Hepatocyte (in vitro differentiated cells): ENCODE measurements around the gene SLCO3A1. TPM values are rescaled to one million over a fixed set of nuclear protein-coding genes. Genes with fewer than 3 reads are reported as not detected.

Source experiments
- DNase-seq: peaks from one replicate; pipeline ENCODE4 v3.0.0-alpha.2; 2016; ENCODE audit warnings: low spot score
- H2AFZ ChIP-seq: fragments of 200-600 bp; sonication (generic); 2 replicates; pipeline ENCODE4 v1.6.0; 2016; ENCODE audit warnings: antibody characterized with exemption, mild to moderate bottlenecking
- H3K27ac ChIP-seq: fragments of 200-600 bp; sonication (generic); 2 replicates; pipeline ENCODE4 v1.5.1; 2016; ENCODE audit warnings: mild to moderate bottlenecking
- H3K27me3 ChIP-seq: fragments of 200-600 bp; sonication (generic); 2 replicates; pipeline ENCODE4 v1.6.1; 2016
- H3K36me3 ChIP-seq: fragments of 200-600 bp; sonication (generic); replicated peaks from 2 replicates; pipeline ENCODE4 v1.5.1; 2016; ENCODE audit warnings: low read depth; ENCODE audit not compliant: insufficient read depth
- H3K4me1 ChIP-seq: fragments of 200-600 bp; sonication (generic); 2 replicates; pipeline ENCODE4 v1.5.1; 2016; ENCODE audit warnings: mild to moderate bottlenecking, moderate library complexity; ENCODE audit not compliant: insufficient read depth
- H3K4me2 ChIP-seq: fragments of 200-600 bp; sonication (generic); 2 replicates; pipeline ENCODE4 v1.6.0; 2016
- H3K4me3 ChIP-seq: fragments of 200-600 bp; sonication (generic); 2 replicates; pipeline ENCODE4 v1.5.1; 2016; ENCODE audit warnings: mild to moderate bottlenecking
- H3K79me2 ChIP-seq: fragments of 200-600 bp; sonication (generic); 2 replicates; pipeline ENCODE4 v1.6.0; 2017; ENCODE audit warnings: mild to moderate bottlenecking
- H3K9me2 ChIP-seq: fragments of 200-600 bp; sonication (generic); replicated peaks from 2 replicates; pipeline ENCODE4 v1.6.0; 2017; ENCODE audit warnings: mild to moderate bottlenecking; ENCODE audit not compliant: insufficient read depth
- H3K9me3 ChIP-seq: fragments of 200-600 bp; sonication (generic); 2 replicates; pipeline ENCODE4 v1.5.1; 2016; ENCODE audit warnings: low read depth, mild to moderate bottlenecking
- H4K20me1 ChIP-seq: fragments of 200-600 bp; sonication (generic); 2 replicates; pipeline ENCODE4 v1.6.0; 2016; ENCODE audit warnings: mild to moderate bottlenecking; ENCODE audit not compliant: insufficient read depth, poor library complexity, severe bottlenecking
- CTCF ChIP-seq: fragments of 200-600 bp; sonication (generic); IDR thresholded peaks from 2 replicates; pipeline ENCODE4 v1.5.1; 2016; ENCODE audit warnings: antibody characterized with exemption, mild to moderate bottlenecking; ENCODE audit not compliant: poor library complexity
- EZH2 ChIP-seq: fragments of 200-600 bp; sonication (generic); IDR thresholded peaks from 2 replicates; pipeline ENCODE4 v1.6.1; 2016; ENCODE audit warnings: antibody characterized with exemption, mild to moderate bottlenecking, borderline replicate concordance
- EZH2phosphoT487 ChIP-seq: fragments of 200-600 bp; sonication (generic); IDR thresholded peaks from one replicate; pipeline ENCODE4 v1.6.1; 2018; ENCODE audit warnings: antibody characterized with exemption, mild to moderate bottlenecking, low read depth, moderate library complexity; ENCODE audit not compliant: unreplicated experiment, severe bottlenecking
- WGBS: methylation state at CpG from one replicate; pipeline ENCODE4 v1.1.6; 2016; ENCODE audit warnings: low lambda C conversion rate; ENCODE audit errors: missing lambda C conversion rate; 5-methylcytosine and 5-hydroxymethylcytosine counted together
- polyA plus RNA-seq: library from polyadenylated mRNA; unstranded; fragments of >200 nt; fragmentation: Nextera tagmentation; extraction: Ambion mirVana; gene quantifications from 2 replicates; pipeline ENCODE4 v1.2.1, GENCODE V29; 2016
- total RNA-seq: library from RNA; depleted of rRNA; stranded (reverse); fragments of >200 nt; gene quantifications from 2 replicates; pipeline ENCODE4 v1.2.3, GENCODE V29; 2014

The SLCO3A1 gene
- total and polyA plus RNA-seq, 2 experiments from 2014 or later, result 1.3 to 5.4 TPM

- Histone ChIP-seq H3K79me2 (no peaks in the 10 kb centered on the region), H3K4me1 (peaks cover 7% of the 10 kb centered on the region), H4K20me1 (no peaks in the 10 kb centered on the region), H3K27ac (no peak overlapping the region), H3K4me2 (no peak overlapping the region), H2AFZ (no peak overlapping the region), H3K9me3 (no peaks in the 10 kb centered on the region), H3K9me2 (no peaks in the 10 kb centered on the region), H3K36me3 (no peaks in the 10 kb centered on the region), H3K27me3 (peaks cover 6% of the 10 kb centered on the region), H3K4me3 (no peak overlapping the region)
- TF ChIP-seq CTCF (no peak), EZH2phosphoT487 (no peak), EZH2 (no peak)
- WGBS, result 92% methylated on average over 10 of the region's 10 CpGs
- no peak for DNase-seq
Measured at GRCh38 chr15:91981821-91982800, 128.6 kb downstream of the SLCO3A1 start.

- DNase-seq, result no peak
- WGBS, result 60% methylated on average over 7 of the region's 7 CpGs
- no peaks in the 10 kb centered on the region for H4K20me1 ChIP-seq
- no peaks in the 10 kb centered on the region for H3K9me2 ChIP-seq
- no peak overlapping the region for H3K4me3 ChIP-seq
- no peaks in the 10 kb centered on the region for H3K79me2 ChIP-seq
- H3K27me3 ChIP-seq, result no peaks in the 10 kb centered on the region
- no peak overlapping the region for H3K27ac ChIP-seq
- H3K9me3 ChIP-seq, result no peaks in the 10 kb centered on the region
- TF ChIP-seq EZH2phosphoT487 (no peak), EZH2 (no peak), CTCF (no peak)
- peaks cover 7% of the 10 kb centered on the region for H3K4me1 ChIP-seq
- no peaks in the 10 kb centered on the region for H3K36me3 ChIP-seq
- no peak overlapping the region for H2AFZ ChIP-seq
- no peak overlapping the region for H3K4me2 ChIP-seq
Measured at GRCh38 chr15:91983729-91984340, 130.3 kb downstream of the SLCO3A1 start.

GRCh38 chr15:91985297-91985696 lies 131.8 kb downstream of the SLCO3A1 start:
- no peak for TF ChIP-seq EZH2
- no peak for TF ChIP-seq EZH2phosphoT487
- no peak for DNase-seq
- WGBS, result 92% methylated on average over 7 of the region's 7 CpGs
- Histone ChIP-seq H3K27me3 (no peaks in the 10 kb centered on the region), H3K9me3 (no peaks in the 10 kb centered on the region), H2AFZ (no peak overlapping the region), H3K27ac (no peak overlapping the region), H3K36me3 (no peaks in the 10 kb centered on the region), H3K79me2 (no peaks in the 10 kb centered on the region), H3K9me2 (no peaks in the 10 kb centered on the region), H3K4me2 (no peak overlapping the region), H3K4me3 (no peak overlapping the region), H4K20me1 (no peaks in the 10 kb centered on the region), H3K4me1 (peaks cover 7% of the 10 kb centered on the region)

GRCh38 chr15:91988071-91988470 lies 134.6 kb downstream of the SLCO3A1 start:
- H3K79me2 ChIP-seq, result no peaks in the 10 kb centered on the region
- H3K9me3 ChIP-seq, result no peaks in the 10 kb centered on the region
- 90% methylated on average over 11 of the region's 11 CpGs for WGBS

More at GRCh38 chr15:91988071-91988470, 134.6 kb downstream of the SLCO3A1 start:
- Histone ChIP-seq H2AFZ (no peak overlapping the region), H3K36me3 (no peaks in the 10 kb centered on the region), H3K27me3 (no peaks in the 10 kb centered on the region), H3K4me1 (peaks cover 7% of the 10 kb centered on the region), H3K27ac (no peak overlapping the region), H3K4me2 (no peak overlapping the region), H3K4me3 (no peak overlapping the region), H3K9me2 (no peaks in the 10 kb centered on the region), H4K20me1 (no peaks in the 10 kb centered on the region)
- no peak for DNase-seq
- no peak for TF ChIP-seq CTCF
- TF ChIP-seq EZH2, result no peak
- TF ChIP-seq EZH2phosphoT487, result no peak
